ENCODE measurements around the gene CNTNAP2.

The CNTNAP2 gene

GRCh38 chr7:148348466-148348865 lies 2231.9 kb downstream of the CNTNAP2 start:
- no peak for DNase-seq (ENCODE audit: low spot score)

- no peak for DNase-seq (ENCODE audit: low spot score)
These were observed 2239.7 kb downstream of the CNTNAP2 start for GRCh38 chr7:148356303-148356702.

GRCh38 chr7:148362541-148362940 lies 2245.9 kb downstream of the CNTNAP2 start:
- no peak for DNase-seq (ENCODE audit: low spot score)

- DNase-seq (ENCODE audit: low spot score), result no peak
These were observed 2251.3 kb downstream of the CNTNAP2 start for GRCh38 chr7:148367731-148368475.

GRCh38 chr7:148368562-148368961 lies 2252.0 kb downstream of the CNTNAP2 start:
- DNase-seq (ENCODE audit: low spot score), result no peak

GRCh38 chr7:148371280-148371937 lies 2254.8 kb downstream of the CNTNAP2 start:
- no peak for DNase-seq (ENCODE audit: low spot score)

GRCh38 chr7:148374396-148375259 lies 2258.0 kb downstream of the CNTNAP2 start:
- no peak for DNase-seq (ENCODE audit: low spot score)

GRCh38 chr7:148379677-148380076 lies 2263.1 kb downstream of the CNTNAP2 start:
- DNase-seq (ENCODE audit: low spot score), result no peak

- no peak for DNase-seq (ENCODE audit: low spot score)
These were observed 2264.2 kb downstream of the CNTNAP2 start for GRCh38 chr7:148380596-148381419.

GRCh38 chr7:148382596-148382995 lies 2266.0 kb downstream of the CNTNAP2 start:
- DNase-seq (ENCODE audit: low spot score), result no peak

GRCh38 chr7:148383651-148384050 lies 2267.1 kb downstream of the CNTNAP2 start:
- no peak for DNase-seq (ENCODE audit: low spot score)

- DNase-seq (ENCODE audit: low spot score), result no peak
These were observed 2268.5 kb downstream of the CNTNAP2 start for GRCh38 chr7:148385009-148385682.

- no peak for DNase-seq (ENCODE audit: low spot score)
These were observed 2273.8 kb downstream of the CNTNAP2 start for GRCh38 chr7:148390381-148390780.

GRCh38 chr7:148391591-148391990 lies 2275.0 kb downstream of the CNTNAP2 start:
- DNase-seq (ENCODE audit: low spot score), result no peak

GRCh38 chr7:148394582-148394981 lies 2278.0 kb downstream of the CNTNAP2 start:
- no peak for DNase-seq (ENCODE audit: low spot score)

- no peak for DNase-seq (ENCODE audit: low spot score)
These were observed 2278.8 kb downstream of the CNTNAP2 start for GRCh38 chr7:148395352-148395811.

GRCh38 chr7:148395990-148396716 lies 2279.6 kb downstream of the CNTNAP2 start:
- DNase-seq (ENCODE audit: low spot score), result no peak

GRCh38 chr7:148397056-148397455 lies 2280.5 kb downstream of the CNTNAP2 start:
- no peak for DNase-seq (ENCODE audit: low spot score)

GRCh38 chr7:148397551-148397950 lies 2280.9 kb downstream of the CNTNAP2 start:
- DNase-seq (ENCODE audit: low spot score), result no peak

- DNase-seq (ENCODE audit: low spot score), result no peak
These were observed 2281.4 kb downstream of the CNTNAP2 start for GRCh38 chr7:148397985-148398384.

All from HuH-7 (cell line).